HS-27A (cell line): ENCODE results near the gene PRR35.
"Not testable (repeated sequence)": the region's sequence is repeated elsewhere in the genome, so short reads cannot be mapped to it uniquely, and the experiment has no call there.

Experiments used
- DNase-seq: peaks from one replicate; pipeline ENCODE4 v3.0.0-alpha.2; 2012; ENCODE audit warnings: low read depth, missing footprints

PRR35 gene

DNA sequence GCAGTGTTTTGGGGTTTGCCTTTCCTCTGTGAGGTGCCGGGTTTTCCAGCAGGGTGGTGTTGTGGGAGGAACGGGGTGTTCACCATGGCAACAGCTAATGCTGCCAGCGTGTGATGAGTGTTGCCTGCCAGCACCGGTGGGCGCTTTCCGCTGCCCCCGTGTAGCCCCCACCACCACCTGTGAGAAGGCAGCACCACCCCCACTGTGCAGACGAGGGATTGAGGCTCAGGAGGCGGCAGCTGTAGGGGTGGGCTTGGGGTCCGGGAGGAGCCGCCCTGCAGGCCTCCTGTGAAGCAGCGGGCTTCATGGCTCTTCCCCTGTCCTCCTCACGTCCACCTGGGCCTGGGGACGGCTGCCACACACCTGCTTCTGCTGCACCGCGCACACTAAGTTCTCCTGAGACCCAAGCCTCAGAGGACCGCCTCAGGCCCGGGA is 34.9 kb downstream of the PRR35 start:
- no peak for DNase-seq

DNA sequence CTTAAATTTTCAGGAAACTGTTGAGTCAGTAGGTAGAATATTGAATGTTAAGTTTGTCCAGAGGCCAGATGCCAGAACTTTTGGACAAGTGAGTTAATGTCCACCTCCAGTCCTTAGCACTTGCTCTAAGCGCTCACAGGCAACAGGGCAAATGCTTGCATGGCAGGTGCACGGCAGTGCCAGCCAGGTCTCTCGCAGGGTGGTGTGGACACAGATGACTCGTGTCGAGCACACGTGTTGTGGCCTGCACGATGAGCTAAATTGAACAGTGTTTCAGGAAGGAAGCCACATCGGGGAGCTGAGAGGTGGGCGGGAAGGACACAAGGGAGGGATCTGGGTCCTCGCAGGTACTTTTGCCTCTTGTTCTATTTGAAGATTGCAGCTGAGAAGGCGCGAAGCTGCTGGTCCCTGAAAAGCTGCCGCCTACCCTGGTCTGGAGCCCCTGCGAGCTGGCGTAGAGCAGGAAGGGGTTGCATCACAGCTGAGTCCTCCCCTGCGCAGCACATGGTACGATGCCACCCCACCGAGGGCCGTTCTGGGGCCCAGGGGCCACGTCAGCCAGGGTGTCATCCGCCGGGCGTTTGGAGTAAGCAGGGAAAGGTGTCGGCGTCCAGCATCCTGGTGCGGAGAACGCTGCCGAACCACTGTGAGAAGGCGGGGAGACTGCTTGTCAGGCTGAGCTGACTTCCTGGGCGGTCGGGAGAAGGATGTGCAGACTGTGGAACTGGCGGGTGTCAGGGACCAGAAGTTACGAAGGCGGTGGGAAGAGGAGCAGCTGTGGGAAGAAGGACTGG is 35.9 kb downstream of the PRR35 start:
- DNase-seq: no peak

DNA sequence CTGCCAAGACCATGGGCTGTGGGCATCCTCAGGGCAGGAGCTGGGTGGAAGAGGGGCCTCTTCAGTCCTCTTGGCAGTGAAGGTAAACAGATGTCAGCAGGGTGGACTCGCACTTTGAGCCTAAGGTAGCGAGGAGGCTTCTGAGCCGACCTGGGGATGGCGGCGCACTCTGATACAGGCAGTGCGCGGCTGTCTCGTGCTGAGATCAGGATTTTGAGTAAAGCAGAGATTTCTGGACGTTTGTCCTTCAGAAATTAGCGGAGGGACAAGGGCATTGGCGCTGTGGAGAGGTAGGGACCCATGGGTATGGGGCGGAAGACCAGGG is 36.5 kb downstream of the PRR35 start:
- no peak for DNase-seq

DNA sequence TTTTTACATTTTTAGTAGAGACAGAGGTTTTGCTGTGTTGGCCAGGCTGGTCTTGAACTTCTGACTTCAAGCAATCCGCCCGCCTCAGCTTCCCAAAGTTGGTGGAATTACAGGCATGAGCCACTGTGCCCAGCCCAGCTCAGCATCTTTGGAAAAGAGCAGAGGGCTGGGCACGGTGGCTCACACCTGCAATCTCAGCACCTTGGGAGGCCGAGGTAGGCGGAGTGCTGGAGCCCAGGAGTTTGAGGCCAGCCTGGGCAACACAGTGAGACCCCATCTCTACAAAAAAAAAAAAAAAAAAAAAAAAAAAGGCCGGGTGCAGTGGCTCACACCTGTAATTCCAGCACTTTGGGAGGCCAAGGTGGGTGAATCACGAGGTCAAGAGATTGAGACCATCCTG is 37.5 kb downstream of the PRR35 start:
- not testable (repeated sequence) for DNase-seq

DNA sequence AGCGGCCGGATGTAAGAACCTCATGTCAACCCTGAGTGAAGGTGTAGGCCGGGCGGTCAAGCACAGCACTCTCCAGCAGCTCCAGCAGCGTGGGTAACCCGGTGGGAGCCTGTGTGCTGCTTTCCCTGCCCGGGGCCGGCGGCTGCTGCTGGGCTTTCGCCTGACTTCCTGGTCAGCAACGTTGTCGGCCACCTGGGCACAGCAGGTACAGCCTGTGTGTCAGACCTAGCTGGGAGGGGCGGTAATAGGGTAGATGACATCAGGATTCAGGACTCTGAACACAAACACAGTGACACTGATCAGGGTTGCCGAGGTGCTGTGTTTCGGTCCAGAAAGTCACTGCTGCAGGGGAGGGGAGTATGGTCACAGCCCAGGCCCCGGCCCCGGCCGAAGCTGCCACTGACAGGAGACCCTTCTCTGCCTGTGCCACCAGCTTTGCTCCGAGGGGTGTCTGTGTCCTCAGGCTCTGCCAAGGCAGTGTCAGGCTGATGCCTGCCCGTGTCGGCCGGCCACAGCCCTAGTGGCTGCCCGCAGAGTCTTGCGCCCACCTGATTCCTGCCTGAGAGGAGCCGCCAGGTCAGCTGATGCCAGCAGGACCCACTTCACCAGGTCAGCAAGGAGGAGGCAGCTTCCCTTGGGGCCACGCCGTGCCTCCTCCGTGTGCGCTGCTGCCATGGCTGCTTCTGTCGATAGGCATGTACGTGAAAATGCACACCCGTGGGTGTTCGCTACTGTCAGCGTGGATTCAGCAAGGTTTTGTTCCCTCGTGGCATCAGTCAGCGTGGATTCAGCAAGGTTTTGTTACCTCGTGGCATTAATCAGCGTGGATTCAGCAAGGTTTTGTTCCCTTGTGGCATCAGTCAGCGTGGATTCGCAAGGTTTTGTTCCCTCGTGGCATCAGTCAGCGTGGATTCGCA is 38.9 kb downstream of the PRR35 start:
- no peak for DNase-seq

DNA sequence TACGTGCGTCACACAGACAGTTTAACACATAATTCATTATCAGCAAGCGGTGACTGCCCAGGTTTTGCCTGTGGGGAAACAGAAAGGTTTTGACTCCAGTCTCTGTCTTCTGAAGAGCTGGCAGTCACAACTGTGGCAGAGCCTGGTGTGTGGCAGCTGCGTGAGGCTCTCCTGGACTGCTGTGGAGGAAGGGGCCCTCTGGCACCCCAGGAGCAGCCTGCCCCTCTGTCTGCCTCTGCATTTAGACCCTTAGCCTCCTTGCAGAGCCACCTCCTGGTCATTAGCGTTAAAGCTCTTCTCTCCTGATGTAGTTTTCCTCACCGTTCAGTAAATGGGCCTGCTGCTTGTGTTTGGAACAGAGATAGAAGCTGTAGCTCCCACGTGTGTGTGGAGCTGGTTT is 40.6 kb downstream of the PRR35 start:
- DNase-seq: no peak

DNA sequence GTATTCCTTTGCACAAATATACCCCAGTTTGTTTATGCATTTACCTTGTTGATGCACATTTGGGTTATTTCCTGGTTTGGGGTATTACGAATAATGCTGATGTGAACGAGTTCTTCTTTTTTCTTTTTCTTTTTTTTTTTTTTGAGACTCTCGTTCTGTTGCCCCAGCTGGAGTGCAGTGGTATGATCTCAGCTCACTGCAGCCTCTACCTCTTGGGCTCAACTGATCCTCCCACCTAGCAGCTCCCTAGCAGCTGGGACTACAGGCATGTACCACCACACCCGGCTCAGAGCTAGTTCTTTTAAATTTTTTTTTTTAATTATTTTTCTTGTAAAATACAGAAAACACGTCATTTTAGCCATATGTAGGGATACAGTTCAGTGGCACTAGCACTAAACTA is 43.7 kb downstream of the PRR35 start:
- no peak for DNase-seq

DNA sequence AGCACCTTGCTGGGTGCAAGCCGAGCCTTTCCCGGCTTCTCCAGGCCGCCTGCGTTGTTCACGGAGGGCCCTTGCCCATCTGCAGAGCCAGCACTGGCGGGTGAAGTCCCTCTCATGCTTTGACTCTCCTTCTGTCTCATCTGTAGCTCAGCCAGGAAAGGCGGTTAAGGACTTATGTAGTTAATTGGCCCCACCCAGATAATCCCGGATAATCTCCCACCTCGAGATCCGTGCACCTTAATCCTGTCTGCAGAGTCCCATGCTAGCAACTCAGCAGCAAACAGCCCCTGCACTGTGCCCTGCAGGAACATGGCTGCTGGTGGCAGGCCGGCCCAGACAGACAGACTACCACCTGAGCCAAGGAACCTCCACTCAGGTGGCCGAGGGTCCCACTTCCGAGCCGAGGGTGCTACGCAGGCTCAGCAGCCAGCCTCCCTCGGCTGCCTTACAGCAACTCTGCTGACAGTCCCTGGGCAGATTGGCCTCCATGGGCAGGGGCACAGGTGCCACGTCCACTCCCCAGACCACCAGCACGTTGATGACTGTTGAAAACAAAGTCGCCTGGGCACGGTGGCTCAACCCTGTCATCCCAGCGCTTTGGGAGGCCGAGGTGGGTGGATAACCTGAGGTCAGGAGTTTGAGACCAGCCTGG is 46.6 kb downstream of the PRR35 start:
- no peak for DNase-seq

DNA sequence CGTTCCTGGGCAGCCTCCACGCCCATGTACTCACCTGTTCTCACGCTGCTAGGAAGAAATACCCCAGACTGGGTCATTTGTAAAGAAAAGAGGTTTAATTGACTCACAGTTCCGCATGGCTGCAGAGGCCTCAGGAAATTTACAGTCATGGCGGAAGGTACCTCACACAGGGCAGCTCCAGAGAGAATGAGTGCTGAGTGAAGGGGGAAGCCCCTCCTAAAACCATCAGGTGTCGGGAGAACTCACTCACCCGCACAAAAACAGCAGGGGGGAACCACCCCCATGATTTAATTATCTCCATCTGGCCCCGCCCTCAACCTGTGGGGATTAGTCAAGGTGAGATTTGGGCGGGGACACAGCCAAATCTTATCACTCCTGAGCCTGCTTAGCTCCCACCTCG is 47.8 kb downstream of the PRR35 start:
- no peak for DNase-seq

DNA sequence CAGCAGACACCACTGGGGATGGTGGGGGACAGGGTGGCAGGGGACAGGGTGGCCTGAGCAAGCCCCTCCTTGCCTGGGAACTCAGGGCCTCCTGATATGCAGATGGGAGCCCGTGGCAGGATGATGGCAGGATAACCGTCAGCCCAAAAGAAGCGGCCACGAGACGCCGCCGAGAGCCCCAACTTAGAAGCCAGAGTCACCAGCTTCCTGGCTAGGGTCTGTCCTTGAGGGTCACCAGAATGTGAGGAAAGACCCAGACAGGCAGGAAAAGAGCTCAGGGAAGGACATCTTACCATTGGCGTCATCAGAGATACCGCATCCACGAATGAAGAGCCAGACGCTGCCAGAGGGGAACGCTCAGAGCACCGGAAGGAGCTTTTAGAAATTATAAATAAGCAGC is 49.1 kb downstream of the PRR35 start:
- DNase-seq: no peak

DNA sequence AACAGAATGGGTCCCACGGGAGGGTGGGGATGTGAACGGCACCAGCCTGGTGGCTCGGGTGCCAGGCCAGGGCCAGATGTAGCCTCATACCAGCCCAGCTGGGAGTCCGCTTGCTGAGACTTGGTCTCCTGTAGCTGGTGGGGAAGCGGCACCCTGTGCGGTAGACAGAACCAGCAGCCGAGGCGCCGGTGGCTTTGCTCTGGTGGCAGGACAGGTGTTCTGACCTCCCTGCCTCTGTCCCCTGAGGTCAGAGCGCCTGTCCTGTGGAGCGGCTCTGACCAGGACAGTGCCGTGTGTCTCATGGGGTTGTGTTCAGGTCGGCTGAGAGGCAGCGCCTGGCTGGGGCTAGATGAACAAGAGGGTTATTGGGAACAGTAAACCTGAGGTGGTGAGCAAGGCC is 49.8 kb downstream of the PRR35 start:
- DNase-seq: no peak

DNA sequence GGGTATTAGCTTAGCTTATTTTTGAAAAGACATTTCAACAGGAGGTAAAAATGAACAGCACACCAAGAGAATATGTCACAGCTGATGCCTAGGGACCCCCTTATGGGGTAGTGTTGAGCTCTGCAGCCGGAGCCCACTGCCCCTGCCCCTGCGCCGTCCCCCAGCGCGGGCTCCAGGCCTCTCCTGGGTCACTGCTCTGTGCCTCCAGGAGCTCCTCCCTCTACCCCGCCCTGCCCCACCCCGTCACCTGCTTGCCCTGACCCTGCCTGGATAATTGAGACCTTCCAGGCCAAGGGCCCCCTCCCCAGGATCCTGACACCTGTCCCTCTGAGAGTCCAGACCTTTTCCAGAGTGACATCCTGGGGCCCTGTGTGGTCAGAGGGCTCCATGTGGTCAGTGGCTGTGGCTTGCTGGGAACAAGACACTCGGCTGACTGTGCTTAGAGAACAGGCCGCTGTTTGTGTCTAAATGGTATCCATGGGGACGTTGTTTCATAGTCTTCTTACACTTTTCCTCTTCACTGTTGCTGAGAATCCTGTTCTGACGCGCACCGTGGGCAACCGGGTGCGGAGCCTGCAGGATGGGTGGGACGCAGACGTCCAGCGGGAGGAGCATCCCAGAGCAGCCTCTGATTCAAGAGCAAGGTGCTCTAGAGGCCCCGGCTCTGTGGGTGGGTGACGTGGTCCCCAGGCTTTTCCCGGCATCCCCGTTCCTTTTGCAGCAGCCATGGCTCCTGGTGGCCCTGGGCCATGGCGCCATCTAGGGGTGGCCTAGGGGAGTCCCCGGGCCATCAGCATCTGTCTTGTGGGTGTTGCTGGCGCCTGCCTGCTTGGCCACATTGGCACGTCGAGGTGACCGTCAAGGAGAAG is 50.6 kb downstream of the PRR35 start:
- no peak for DNase-seq

DNA sequence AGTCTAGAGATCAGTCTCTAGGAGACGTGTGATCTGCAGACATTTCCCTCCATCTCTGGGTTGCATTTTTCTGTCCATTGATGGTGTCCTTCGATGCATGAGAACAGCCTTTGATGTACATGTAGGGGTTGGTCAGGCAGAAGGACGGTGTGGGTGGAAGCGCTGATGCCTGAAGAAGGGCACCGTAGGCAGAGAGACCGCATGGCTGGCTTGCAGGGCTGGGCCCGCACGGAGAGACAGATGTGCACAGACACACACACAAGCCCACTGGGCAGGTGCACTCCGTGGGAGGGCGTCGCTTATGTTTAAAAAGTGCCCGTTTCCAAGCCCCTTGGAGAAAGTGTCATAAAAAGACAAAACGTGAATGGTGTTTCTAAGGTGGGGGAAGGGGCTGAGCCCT is 54.9 kb downstream of the PRR35 start:
- DNase-seq: no peak
